Transverse colon (tissue), 3 donors: ENCODE results near the gene ZYG11B.

ENCODE experiments used
- POLR2A ChIP-seq: fragments of 450-650 bp; IDR thresholded peaks from one replicate; pipeline ENCODE4 v1.6.1; 2016; ENCODE audit warnings: antibody characterized with exemption, mild to moderate bottlenecking, moderate library complexity
- TF ChIP-seq, protein P1 (sequence below), 5 experiments: fragments of 200-600 bp in 3 of 5; fragments of 450-650 bp in 2 of 5; sonication (generic) in 3 of 5; IDR thresholded peaks; 1 replicate in 2 of 5; 2 replicates in 3 of 5; pipeline ENCODE4 v1.5.1; 2016 to 2017; ENCODE audit warnings: antibody characterized with exemption in 5 of 5, inconsistent platforms in 3 of 5, mild to moderate bottlenecking in 2 of 5, moderate library complexity in 1 of 5

DNA sequence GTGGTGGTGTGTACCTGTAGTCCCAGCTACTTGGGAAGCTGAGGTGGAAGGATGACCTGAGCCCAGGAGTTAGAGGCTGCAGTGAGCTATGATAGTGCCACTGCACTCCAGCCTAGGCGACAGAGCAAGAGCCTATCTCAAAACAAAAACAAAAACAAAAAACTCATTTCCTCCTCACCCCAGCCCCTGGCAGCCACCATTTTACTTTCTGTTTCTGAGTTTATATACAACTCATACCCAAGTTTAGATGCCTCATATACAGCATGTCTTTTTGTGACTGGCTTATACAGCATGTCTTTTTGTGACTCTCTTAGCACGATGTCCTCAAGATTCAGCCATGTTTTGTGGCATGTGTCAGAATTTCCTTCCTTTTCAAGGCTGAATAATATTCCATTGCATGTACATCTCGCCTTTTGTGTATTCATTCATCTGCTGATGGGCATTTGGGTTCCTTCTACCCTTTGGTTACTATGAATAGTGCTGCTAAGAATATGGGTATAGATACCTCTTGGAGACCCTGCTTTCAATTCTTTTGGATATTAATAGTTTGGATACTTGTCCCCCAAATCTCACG, 42.8 kb upstream of the ZYG11B start:
- TF ChIP-seq, protein P1, sequence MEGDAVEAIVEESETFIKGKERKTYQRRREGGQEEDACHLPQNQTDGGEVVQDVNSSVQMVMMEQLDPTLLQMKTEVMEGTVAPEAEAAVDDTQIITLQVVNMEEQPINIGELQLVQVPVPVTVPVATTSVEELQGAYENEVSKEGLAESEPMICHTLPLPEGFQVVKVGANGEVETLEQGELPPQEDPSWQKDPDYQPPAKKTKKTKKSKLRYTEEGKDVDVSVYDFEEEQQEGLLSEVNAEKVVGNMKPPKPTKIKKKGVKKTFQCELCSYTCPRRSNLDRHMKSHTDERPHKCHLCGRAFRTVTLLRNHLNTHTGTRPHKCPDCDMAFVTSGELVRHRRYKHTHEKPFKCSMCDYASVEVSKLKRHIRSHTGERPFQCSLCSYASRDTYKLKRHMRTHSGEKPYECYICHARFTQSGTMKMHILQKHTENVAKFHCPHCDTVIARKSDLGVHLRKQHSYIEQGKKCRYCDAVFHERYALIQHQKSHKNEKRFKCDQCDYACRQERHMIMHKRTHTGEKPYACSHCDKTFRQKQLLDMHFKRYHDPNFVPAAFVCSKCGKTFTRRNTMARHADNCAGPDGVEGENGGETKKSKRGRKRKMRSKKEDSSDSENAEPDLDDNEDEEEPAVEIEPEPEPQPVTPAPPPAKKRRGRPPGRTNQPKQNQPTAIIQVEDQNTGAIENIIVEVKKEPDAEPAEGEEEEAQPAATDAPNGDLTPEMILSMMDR (IDR thresholded peaks at IDR 0.05), result no peak
- no peak for TF ChIP-seq POLR2A
